ENCODE results near the gene LRRC61. TPM values are rescaled to one million over a fixed set of nuclear protein-coding genes. Genes with fewer than 3 reads are reported as not detected.

LRRC61 gene
- total and polyA plus RNA-seq, 2 of the 13 experiments (the other 11 are each of a cell fraction or from before 2014, with no cell fraction given): 33.0 to 34.8 TPM

DNA sequence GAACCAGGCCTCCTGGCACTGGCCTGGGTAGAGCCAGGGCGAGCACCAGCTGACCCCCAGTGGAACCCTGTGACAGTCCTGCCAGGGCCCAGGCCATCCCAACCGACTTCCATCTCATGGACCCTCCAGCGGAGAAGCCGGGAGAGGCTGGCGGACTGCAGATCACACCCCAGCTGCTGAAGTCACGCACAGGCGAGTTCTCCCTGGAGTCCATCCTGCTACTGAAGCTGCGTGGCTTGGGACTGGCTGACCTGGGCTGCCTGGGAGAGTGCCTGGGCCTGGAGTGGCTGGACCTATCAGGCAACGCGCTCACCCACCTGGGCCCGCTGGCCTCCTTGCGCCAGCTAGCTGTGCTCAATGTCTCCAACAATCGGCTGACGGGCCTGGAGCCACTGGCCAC is 13.6 kb downstream of the LRRC61 start:
- H3K79me2 ChIP-seq (ENCODE audit: insufficient read depth, low read length): peaks cover 3% of the 10 kb centered on the region
- ChIA-PET CTCF (ENCODE audit: low intra/inter-chr PET ratio, low total read pairs) (no interaction called here), POLR2A (interaction anchor here (1.0 to 2.4 kb wide), 4 partner anchors 12 to 41 kb away, joined by 3 to 9 read pairs (median 5); partner anchors contain the start of genes ACTR3C, LRRC61 and REPIN1)
- intact Hi-C loops (cut with micrococcal nuclease; ENCODE audit: unreplicated experiment) (no loop called here), in situ Hi-C loops (cut with HindIII; ENCODE audit: extremely low pct_ligation_motif_present, low pct_unique_long_range_greater_than_20kb) (no loop called here)
- BruUV-seq (replicated peaks): no TSS peak
- peaks cover 8 to 12% of the 10 kb centered on the region in 2 experiments; a peak in 3 of 5 replicates for H3K36me3 ChIP-seq (replicated peaks in 1 of 2; ENCODE audit: control insufficient read depth in 1 of 2, insufficient read depth in 2 of 2, low read length in 2 of 2)
- FAIRE-seq (no peak), DNase-seq (ENCODE audit: low spot score) (no peak), ATAC-seq (no peak)
- no peak overlapping the region for H3K27ac ChIP-seq (ENCODE audit: extremely low read length, insufficient read depth, low read length)
- H3K4me1 ChIP-seq (ENCODE audit: insufficient read depth, low read length): peaks cover 18% of the 10 kb centered on the region
- peaks cover 2% of the 10 kb centered on the region; the same call in 1 of the 2 replicates for H4K20me1 ChIP-seq (ENCODE audit: insufficient read depth, low read length)
- H3K4me2 ChIP-seq (ENCODE audit: low read depth, low read length): no peak overlapping the region
- H2AFZ ChIP-seq (ENCODE audit: low read length): no peak overlapping the region
- H3K9me3 ChIP-seq (ENCODE audit: low read length): no peaks in the 10 kb centered on the region
- WGBS (ENCODE audit: low lambda C conversion rate): no CpG with 5 or more reads among the region's 14 CpGs
- H3K27me3 ChIP-seq (ENCODE audit: control insufficient read depth in 1 of 2, insufficient read depth in 2 of 2, low read length in 2 of 2): no peaks in the 10 kb centered on the region
- TF ChIP-seq KAT7 (CRISPR knock-in tag; IDR thresholded peaks at IDR 0.05; ENCODE audit: borderline replicate concordance) (no peak), ZNF274 (CRISPR knock-in tag; IDR thresholded peaks at IDR 0.05) (no peak), ZBTB38 (CRISPR knock-in tag; IDR thresholded peaks at IDR 0.05) (0 out of 2 replicates have a peak, but pooled peaks have one; percentile 16), SMAD1 (CRISPR knock-in tag; IDR thresholded peaks at IDR 0.05; ENCODE audit: borderline replicate concordance, low read depth) (no peak), RCOR2 (CRISPR knock-in tag; IDR thresholded peaks at IDR 0.05) (no peak)
- H3K9ac ChIP-seq (ENCODE audit: insufficient read depth, low read depth, low read length): no peak overlapping the region
- H3K4me3 ChIP-seq (replicated peaks in 1 of 3; ENCODE audit: insufficient read depth in 1 of 3, low read depth in 2 of 3, low read length in 3 of 3): no peak overlapping the region

DNA sequence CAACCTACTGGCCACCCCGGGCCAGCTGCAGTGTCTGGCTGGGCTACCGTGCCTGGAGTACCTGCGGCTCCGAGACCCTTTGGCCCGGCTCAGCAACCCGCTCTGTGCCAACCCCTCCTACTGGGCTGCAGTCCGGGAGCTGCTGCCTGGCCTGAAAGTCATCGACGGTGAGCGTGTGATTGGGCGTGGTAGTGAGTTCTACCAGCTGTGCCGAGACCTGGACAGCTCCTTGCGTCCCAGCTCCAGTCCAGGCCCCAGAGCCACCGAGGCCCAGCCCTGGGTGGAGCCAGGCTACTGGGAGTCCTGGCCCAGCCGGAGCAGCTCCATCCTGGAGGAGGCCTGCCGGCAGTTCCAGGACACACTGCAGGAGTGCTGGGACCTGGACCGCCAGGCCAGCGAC is 14.0 kb downstream of the LRRC61 start:
- BruUV-seq (replicated peaks): no TSS peak
- H4K20me1 ChIP-seq (ENCODE audit: insufficient read depth, low read length): peaks cover 2% of the 10 kb centered on the region; the same call in 1 of the 2 replicates
- DNase-seq (ENCODE audit: low spot score): no peak
- ChIA-PET CTCF (ENCODE audit: low intra/inter-chr PET ratio, low total read pairs) (no interaction called here), POLR2A (interaction anchor here (1.0 to 2.4 kb wide), 5 partner anchors 11 to 41 kb away, joined by 3 to 9 read pairs (median 3); partner anchors contain the start of genes ACTR3C, LRRC61 and REPIN1)
- no peaks in the 10 kb centered on the region; a peak in 1 of 5 replicates for H3K27me3 ChIP-seq (ENCODE audit: control insufficient read depth in 1 of 2, insufficient read depth in 2 of 2, low read length in 2 of 2)
- H3K9ac ChIP-seq (ENCODE audit: insufficient read depth, low read depth, low read length): no peak overlapping the region
- intact Hi-C loops (cut with micrococcal nuclease; ENCODE audit: unreplicated experiment) (no loop called here), in situ Hi-C loops (cut with HindIII; ENCODE audit: extremely low pct_ligation_motif_present, low pct_unique_long_range_greater_than_20kb) (no loop called here)
- peaks cover 8 to 12% of the 10 kb centered on the region in 2 experiments; a peak in 3 of 5 replicates for H3K36me3 ChIP-seq (replicated peaks in 1 of 2; ENCODE audit: control insufficient read depth in 1 of 2, insufficient read depth in 2 of 2, low read length in 2 of 2)
- no peak overlapping the region for H3K4me3 ChIP-seq (replicated peaks in 1 of 3; ENCODE audit: insufficient read depth in 1 of 3, low read depth in 2 of 3, low read length in 3 of 3)
- no peak for ATAC-seq
- FAIRE-seq: no peak
- no peak overlapping the region for H3K27ac ChIP-seq (ENCODE audit: extremely low read length, insufficient read depth, low read length)
- H3K4me1 ChIP-seq (ENCODE audit: insufficient read depth, low read length): peaks cover 23% of the 10 kb centered on the region
- no peak overlapping the region for H3K4me2 ChIP-seq (ENCODE audit: low read depth, low read length)
- TF ChIP-seq RBFOX2 (IDR thresholded peaks at IDR 0.05; ENCODE audit: low read depth, low read length) (peak; percentile 77), AGO2 (optimal IDR thresholded peaks at IDR 0.05; ENCODE audit: low read depth, low read length) (peak; percentile 95), ATF3 (CRISPR knock-in tag; IDR thresholded peaks at IDR 0.05) (no peak), KDM2A (CRISPR knock-in tag; IDR thresholded peaks at IDR 0.05; ENCODE audit: borderline replicate concordance, low read depth) (no peak), AGO1 (IDR thresholded peaks at IDR 0.05; ENCODE audit: low read depth, low read length, poor library complexity, severe bottlenecking) (peak; percentile 59), MAFG (CRISPR knock-in tag; IDR thresholded peaks at IDR 0.05) (no peak), ISX (CRISPR knock-in tag; conservative IDR thresholded peaks at IDR 0.05) (no peak), PHF8 (CRISPR knock-in tag; IDR thresholded peaks at IDR 0.05) (no peak), ZNF260 (CRISPR knock-in tag; IDR thresholded peaks at IDR 0.05; ENCODE audit: borderline replicate concordance, low read depth) (no peak), ZBTB38 (CRISPR knock-in tag; IDR thresholded peaks at IDR 0.05) (0 out of 2 replicates have a peak, but pooled peaks have one; percentile 4)
- TF ChIP-seq, protein P1, sequence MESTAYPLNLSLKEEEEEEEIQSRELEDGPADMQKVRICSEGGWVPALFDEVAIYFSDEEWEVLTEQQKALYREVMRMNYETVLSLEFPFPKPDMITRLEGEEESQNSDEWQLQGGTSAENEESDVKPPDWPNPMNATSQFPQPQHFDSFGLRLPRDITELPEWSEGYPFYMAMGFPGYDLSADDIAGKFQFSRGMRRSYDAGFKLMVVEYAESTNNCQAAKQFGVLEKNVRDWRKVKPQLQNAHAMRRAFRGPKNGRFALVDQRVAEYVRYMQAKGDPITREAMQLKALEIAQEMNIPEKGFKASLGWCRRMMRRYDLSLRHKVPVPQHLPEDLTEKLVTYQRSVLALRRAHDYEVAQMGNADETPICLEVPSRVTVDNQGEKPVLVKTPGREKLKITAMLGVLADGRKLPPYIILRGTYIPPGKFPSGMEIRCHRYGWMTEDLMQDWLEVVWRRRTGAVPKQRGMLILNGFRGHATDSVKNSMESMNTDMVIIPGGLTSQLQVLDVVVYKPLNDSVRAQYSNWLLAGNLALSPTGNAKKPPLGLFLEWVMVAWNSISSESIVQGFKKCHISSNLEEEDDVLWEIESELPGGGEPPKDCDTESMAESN (CRISPR knock-in tag; conservative IDR thresholded peaks at IDR 0.05): no peak
- H3K79me2 ChIP-seq (ENCODE audit: insufficient read depth, low read length): peaks cover 3% of the 10 kb centered on the region
- 98% methylated on average over 8 of the region's 18 CpGs for WGBS (ENCODE audit: low lambda C conversion rate)
- H3K9me3 ChIP-seq (ENCODE audit: low read length): no peaks in the 10 kb centered on the region
- no peak overlapping the region for H2AFZ ChIP-seq (ENCODE audit: low read length)

Data from HepG2 (cell line).